NCI-H1694 treated with DMSO at 0.1 percent for 48 hours (cell line): Measurements from ENCODE around the gene TBC1D22A.

Experiments
- DNase-seq: peaks from one replicate; lab custom pipeline; 2025; lab: John Stamatoyannopoulos, UW

TBC1D22A gene

DNA sequence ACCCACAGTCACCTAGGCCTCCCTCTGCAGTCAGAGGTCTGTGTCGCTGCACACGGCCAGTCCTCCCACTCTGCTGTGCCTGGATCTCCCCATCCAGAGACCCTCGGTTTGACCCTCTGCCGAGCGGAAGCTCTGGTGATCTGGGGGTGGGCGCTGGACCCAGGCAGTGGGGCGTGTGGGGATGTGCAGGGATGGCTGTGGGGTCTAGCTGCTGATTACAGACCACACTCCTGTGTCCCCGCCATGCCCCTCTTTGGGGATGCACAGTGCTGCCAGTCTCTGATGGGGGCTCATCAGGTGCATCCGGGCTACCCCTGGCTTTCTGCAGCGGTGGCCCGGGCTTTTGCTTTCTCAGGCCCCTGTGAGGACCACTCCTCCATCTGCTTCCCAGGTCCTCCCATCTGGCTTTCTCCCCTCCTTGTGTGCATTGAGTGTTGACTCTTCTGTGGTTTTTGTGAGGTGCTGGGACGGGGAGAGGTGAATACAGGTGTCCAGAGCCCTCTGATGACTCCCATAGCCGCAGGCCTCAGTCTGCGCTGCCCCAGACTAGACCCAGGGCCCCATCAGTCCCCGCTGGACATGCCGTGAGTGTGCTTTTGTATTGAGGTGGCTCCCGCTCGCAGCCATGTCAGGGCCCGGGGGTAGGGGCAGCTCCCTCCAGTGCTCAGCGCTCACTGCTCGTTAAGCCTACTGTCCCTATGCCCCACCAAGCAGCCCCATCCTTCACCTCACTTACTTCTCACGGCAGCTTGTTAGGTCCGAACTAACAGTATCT is 251.6 kb downstream of the TBC1D22A start:
- no peak for DNase-seq

DNA sequence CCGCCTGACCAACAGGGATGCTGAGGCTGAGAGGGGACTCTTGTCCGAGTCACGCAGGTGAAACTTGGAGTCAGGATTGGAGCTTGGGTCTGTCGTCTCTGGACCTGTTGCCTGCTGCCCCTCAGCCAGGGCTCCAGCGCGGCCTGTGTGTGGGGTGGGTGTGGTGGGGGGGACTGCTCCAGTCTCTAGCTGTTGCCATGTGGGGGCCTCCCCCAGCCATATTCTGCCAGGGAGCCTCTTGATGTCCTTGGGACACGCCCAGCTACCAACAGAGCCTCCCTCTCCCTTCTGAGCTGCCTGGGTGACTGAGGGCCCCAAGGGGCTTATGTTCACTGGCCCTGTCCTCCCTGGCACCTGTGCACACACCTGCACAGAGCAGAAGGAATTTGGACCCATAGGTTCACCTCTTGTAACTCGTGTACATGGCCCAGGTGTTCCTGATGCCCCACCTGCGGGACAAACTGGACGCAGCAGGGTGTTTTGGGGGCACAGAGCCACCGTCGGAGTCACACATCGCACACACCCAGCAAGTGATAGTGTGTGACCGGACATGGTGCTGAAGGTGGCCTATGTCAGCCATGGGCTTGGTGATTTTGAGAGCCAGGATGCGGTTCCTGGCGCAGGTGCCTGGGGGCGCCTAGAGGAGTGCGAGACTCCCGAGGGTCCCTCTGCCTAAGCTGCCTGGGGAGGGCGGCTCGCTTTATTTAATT is 252.3 kb downstream of the TBC1D22A start:
- no peak for DNase-seq

DNA sequence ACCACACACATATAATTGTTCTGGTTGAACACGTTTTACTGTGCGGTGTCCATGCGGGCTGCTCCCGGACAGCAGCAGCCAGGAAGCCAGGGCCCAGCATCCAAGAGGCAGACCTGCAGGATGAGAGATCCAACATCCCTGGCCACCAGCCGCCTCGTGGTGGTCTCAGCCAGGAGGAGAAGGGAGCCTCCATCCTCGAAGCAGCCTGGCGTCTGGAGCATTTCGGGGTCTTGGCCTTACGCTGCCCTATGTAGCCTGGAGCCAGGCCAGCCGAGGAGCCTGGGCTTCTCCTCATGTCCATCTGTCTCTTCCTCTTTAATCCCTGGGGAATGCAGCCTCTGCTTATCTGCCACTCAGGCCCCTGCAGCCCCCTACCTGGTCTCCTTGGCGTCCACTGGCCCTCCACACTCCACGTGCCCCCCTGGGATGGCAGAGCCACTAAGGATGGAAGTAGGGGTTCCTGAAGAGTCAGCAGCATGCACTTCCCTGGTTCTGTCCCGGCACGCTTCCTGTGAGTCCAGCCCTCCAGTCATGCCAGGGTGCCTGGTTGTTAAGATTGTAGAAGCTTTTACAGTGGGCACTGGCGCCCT is 253.2 kb downstream of the TBC1D22A start:
- no peak for DNase-seq

DNA sequence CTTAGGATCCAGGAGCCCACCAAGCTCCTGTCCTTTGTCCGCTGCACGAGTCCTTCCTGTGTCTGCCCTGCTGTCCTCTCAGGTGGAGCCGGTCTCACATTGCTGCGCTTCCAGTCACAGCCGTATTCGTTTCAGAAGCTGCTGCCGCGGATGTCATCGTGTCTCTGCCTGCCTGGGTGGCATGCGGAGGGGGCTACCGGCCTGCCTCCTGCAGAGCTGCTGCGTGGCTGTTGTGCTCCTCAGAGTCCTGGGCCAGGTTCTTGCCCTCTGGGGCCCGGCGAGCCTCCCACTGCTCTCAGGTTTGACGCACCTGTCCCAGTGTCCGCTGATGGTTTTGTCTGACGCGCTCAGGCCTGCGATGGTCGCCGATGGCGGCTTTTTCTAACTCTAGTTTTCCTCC is 254.2 kb downstream of the TBC1D22A start:
- DNase-seq: no peak

DNA sequence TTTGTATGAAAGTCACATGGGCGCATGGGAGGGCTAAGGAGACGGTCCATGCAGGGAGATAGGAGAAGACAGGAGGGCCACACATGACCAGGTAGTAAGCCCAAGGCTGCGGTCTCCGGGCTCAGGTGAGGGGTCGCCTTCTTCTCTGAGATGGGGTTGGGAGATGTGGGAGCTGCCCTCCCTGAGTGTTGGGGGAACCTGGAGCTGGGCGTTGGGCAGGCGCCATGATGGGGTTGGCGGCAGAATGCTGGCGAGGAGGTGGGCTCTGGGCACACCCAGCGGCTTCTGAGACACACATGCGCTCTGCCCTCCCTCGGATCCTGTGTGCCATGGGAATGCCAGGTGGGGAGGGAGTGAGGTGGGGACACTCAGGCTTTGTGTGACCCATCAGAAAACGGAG is 254.8 kb downstream of the TBC1D22A start:
- no peak for DNase-seq

DNA sequence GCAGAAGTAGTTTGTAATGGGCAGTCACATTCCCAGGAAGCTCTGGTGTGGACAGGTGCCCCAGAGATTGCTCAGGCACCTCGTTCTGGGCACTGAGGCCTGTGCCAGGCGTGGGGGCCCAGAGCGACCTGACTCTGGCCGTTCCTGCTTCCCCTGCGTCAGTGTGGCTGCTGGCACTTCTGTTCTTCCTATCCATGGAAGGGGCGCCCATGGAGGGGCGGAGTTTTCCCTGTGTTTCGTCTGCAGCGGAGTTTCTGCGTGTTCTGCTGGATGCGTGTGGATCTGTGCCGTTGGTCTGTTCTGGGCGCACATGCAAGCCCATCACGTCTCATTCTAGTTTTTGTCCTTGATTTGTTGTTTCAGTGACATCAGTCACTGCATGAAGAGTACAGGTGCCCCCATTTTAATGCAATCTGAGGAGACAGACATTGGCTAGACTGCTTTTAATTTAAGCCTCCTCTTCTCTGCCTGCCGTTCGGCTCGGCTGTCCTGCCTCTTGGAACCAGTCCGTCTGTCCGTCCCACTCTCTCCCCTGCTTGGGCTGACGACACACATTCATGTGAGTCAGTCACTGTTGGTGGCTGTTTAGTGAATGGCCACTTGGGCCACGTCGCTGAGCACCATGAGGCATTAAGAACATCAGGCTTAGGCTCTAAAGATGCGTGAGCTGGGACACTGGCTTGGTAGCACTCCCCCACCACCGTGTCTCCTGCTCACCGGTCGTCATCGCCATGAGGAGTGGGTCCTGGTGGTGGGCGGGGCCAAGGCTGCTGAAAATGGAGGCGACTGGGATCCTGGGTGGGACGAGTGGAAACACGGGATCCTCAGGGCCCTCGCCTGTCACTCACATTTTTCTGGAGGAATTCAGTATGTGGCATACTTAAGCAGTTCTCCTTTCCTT is 255.8 kb downstream of the TBC1D22A start:
- DNase-seq: no peak

DNA sequence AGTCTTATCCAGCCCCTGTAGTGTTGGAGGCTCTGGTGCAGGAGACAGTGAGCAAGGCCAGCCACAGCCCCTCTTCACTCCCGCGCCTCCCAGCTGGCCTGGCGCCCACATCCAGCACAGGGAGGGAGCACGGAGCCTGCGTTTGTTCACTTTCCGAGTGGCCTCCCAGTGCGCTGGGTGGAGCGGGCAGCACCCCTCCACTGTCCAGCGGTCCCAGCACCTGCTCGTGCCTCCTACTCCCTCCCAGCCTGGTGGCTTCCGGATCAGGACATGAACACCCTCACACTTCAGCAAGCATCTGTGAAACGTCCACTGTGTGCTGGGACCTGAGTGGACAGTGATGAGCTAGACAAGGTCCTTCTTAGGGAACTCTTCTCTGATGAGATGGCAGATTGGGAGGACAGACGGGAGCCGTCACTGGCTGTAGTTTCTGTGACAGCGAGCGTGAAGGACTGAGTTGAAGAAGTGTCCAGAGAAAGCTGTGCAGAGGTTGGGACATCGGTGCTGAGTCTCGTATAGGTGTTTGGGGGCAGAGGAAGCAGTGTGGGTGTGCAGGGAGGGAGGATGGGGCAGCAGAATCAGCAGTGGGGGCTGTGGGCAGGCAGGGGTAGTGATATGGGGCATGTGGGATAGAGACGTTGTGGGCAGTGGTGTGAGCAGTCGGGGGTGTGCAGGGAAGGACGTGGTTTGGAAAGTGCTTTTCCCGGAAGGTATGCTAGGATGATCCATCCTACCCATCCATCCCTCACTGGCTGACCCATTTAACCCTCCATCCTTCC is 256.8 kb downstream of the TBC1D22A start:
- DNase-seq: no peak

DNA sequence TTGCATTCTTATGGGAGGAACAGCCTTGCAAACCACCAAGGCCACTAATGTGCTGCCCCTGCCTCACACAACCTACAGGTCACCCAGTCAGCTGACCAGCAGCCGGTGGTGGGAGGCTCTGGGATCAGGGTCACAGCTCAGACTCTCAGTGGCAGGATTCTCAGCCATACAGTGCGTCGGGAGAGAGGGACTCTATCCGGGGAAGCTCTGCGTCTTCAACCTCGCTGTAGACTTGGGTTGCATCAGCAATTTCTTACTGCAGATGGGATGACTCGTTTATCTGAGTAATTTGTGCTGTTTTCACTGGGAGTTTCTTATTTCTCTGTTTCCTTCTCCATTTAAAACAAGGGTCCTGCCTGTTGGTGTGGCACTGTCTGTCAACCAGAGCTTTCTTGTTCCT is 257.7 kb downstream of the TBC1D22A start:
- DNase-seq: no peak

DNA sequence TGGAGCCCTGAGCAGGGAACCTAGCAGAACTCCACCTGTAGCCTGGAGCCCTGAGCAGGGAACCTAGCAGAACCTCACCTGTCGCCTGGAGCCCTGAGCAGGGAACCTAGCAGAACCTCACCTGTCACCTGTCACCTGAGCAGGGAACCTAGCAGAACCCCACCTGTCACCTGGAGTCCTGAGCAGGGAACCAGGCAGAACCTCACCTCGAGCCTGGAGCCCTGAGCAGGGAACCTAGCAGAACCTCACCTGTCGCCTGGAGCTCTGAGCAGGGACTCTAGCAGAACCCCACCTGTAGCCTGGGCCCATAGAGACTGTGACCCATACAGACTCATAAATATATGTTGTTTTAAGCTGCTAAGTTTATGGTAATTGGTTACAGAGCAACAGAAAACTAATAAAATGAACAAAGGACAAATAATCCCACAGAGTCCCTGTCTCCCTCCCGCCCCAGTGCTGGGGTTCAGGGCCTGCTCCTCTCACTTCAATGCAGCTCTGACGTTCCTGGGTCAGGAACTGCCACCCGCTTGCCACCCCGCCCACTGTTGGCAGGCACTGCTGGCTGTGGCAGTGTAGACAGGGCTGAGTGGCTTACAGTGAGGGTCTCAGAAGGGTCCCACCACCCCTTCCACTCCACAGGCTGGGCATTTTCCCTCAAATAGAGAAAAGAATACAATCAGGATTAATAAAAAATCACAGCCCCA is 259.1 kb downstream of the TBC1D22A start:
- no peak for DNase-seq

DNA sequence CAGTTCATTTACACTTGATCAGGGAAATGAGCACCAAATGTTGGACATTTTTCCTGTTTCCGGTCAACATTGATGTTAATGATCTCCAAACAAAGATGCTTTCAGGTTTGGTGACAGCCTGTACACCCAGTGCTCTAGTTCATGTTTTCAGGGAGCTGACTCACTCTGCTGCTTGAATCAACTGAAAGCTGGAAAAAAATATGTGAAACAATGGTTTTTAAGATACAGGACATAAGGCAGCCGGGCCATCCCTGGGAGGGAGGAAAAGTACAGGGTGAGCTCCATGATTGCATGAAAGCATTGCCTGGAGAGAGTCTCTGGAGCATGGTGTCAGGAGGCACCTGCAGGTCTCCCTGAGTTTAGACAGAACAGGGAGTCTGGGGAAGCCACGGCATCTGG is 259.6 kb downstream of the TBC1D22A start:
- DNase-seq: no peak

DNA sequence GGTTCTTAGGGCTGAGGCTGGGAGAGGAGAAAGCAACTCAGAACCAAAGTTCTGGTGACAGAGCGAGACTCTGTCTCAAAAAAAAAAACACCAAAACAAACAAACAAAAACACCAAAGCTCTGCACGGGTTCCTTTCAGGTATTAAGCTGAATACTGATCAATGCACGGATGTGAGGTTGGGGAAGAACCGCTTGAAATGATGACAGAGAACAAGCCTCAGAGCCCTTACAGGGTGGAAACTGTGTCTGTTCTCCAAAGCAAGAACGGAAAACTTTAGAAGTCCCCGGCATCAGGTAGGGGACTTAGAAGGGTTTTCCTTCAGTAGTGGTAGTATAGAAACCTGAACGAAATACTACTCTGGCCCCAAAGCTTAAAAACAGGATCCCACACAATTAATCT is 260.0 kb downstream of the TBC1D22A start:
- no peak for DNase-seq

DNA sequence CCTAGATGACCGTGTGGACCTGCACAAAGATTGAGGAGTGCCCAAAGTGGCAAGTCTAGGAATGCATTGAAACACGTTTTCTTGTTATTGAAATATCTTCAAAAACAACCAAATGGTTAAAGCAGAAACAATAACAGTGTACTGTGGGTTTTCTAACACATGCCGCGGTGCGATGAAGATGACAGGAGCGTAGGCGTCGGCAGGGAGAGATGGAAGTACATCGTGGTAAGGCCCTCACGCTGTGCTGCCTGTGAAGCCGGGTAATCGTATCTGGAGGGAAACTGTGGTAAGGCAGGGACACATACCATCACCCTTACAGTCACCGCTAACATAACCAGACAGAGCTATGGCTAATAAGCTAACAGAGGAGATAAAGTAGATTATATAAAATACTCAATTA is 261.4 kb downstream of the TBC1D22A start:
- no peak for DNase-seq

DNA sequence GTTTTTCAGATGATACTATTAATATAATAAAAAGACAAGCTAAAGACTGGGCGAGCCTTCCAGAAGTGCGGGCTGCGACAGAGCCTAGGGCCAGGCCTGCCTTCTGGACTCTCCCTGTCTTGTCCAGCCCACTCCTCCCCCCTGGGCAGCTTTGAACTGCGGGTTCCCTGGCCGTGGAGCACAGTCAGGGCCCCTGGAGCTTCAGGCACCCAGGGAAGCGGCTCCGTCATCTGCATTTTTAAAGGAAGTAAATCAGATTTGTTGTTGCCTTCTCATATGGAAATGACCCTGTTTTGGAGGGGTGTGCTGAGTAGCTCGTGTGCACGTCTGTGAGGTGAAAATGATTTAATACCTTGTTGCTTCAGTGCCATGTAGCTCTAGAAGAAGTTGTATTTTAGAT is 265.3 kb downstream of the TBC1D22A start:
- DNase-seq: no peak

DNA sequence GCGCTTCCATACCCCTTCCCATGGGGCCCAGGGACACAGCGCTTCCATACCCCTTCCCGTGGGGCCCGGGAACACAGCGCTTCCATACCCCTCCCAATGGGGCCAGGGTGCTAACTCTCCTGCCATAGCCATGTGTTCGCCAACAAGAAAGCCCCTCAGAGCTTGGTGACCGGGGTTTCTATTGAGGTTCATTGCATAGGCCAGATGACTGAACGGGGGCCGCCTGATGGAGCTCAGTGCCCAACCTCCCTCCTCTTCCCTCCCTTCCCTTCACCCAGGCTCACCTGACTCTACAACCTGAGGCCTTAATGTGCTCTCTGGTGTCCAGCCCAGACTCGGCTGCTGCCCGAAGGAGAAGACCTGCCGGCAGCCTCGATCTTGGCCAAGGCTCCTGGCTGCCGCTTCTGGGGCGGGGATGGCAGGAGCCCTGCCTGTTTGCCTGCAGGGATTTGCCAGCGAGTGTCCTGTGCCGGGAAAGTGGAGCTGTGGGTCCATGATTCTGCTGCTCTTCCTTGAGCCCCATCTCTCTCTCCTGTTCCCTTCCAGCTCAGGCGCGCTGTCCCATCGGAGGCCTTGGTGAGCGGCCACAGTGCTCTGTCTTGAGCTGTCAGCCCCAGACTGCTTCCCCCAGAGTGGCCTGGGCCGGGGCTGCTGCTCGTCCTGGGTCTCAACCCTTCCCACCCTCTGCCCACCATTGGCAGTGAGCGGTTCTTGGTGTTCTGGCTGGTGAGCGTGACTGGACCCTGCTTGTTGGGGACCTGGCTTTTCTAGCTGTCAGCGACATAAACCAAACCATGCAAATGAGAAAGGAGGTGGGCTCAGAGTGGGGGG is 267.0 kb downstream of the TBC1D22A start:
- no peak for DNase-seq

DNA sequence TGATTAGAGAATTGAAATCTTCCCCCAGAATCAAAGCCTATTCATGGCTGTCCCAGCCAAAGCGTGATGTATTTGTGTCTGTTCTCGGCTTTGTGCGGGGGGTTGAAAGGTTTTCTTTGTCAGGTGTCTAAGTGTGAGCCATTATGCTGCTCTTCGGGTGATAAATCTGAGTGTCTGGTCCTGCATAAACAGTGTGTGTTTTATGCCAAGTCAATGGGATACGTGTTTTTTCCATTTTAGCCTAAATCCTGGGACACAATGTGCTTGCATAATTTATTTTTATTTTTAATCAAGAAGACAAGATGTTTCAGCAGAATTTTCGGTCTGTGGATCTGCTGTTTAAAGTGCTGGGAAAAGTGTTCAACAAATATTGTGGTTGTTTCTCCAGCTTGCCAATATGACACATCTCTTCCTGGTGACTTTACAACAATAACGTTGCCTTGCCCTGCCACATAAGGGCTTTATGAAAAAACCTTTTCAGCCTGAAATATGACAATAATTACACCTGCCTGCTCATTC is 267.8 kb downstream of the TBC1D22A start:
- no peak for DNase-seq

DNA sequence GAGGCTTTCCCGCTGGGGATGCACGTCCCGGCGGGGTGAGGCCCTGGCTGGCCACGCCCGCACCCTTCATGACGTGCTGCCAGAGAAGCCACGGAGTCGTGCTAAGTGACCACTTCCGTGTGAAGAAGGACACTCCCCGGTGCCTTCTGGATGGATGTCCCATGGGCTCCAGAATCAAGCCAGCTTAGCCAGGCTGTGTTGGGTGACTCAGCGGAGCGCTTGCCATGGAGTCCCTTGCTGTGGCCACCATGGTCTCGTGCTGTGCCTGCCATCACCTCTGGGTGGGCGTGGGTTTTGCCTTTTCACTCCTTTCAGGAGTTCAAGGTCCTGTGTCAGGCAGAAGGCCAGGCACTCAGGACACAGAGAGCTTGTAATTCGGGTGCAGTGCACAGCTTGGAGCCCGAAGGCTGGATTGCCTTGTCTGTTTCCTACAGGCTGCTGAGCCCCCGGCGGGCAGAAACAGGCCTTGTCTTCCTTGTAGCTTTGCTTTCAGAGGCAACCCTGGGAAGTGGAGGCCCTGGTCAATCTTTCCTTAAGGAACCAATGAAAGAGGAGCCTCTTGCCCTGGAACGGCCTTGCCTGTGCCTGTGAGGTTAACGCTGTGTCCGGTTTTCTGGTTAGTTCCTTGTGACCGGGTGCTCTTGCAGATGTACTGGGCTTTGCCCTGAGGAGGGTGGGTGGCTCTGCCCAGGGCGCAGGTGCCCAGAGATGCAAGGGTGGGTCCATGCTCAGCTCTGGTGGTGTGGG is 268.6 kb downstream of the TBC1D22A start:
- DNase-seq: no peak

DNA sequence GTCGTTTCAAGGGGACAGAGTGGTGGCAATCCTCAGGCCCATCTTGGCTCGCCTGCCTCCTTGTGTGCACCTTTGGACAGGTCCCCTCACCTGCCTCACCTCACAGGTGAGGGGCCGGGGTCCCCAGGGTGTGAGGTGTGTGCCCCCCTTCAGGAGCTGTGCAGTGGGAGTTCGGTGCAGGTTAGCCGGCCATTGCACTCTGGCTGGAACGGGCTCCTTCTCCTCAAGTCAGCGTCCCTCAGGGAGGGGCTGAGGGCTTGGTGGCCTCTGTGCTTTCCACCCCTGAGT is 269.1 kb downstream of the TBC1D22A start:
- no peak for DNase-seq

DNA sequence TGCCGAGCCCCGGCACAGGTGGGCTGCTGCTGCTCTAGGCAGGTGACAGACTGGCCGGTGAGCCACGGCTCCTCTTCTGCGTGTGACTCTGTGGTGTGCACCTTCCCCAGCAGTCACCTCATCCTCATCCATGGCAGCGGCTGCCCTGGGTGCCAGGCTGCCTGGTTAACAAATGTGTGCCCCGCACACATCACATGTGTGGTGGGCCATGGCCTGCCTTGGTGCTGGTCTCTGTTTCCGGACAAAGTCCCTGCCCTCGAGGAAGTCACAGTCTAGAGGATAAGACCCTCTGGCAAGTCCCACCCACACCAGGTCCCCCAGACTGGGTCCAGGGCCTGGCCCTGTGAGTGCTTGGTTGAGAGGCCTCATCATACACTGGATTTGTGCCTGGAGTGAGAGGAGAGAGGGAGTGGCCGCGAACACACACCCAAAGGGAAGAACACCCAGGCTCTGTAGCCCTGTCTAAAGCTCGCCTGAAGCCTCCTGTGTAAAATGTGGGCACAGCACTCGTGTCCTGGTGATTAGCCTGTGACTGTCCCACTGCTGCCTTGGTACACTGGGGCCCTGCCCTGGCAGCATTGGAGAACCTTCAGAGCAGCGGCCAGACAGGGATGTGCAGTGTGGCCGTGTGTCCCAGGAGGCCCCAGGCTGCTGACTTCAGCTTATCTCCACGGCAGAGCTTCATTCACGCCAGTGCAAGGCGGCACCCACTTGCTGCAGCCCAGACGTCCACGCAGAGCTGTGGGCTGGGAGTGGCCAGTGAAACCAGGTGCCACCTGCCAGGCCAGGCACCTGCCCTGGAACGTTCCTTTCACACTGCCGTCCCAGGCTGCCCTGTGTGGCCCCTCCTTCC is 269.9 kb downstream of the TBC1D22A start:
- no peak for DNase-seq
